Mesendoderm (in vitro differentiated cells): Measurements from ENCODE around the gene SDCCAG8.

Source experiments
- DNase-seq: peaks from one replicate; pipeline ENCODE4 v3.0.0; 2013
- H2AK5ac ChIP-seq: 2 replicates; pipeline ENCODE4 v1.6.1; 2013; ENCODE audit warnings: low read length, inconsistent platforms
- H2BK120ac ChIP-seq: 2 replicates; pipeline ENCODE4 v1.6.1; 2013; ENCODE audit warnings: low read depth, mild to moderate bottlenecking, low read length, moderate library complexity, mixed read lengths
- H2BK15ac ChIP-seq: replicated peaks from 2 replicates; pipeline ENCODE4 v1.6.1; 2013; ENCODE audit warnings: low read depth, mild to moderate bottlenecking, moderate library complexity
- H2BK5ac ChIP-seq: 2 replicates; pipeline ENCODE4 v1.6.1; 2013; ENCODE audit warnings: low read length, inconsistent platforms
- H3K18ac ChIP-seq: 2 replicates; pipeline ENCODE4 v1.6.1; 2013; ENCODE audit warnings: mild to moderate bottlenecking, low read length, mixed read lengths
- H3K23ac ChIP-seq: one replicate; pipeline ENCODE4 v1.6.1; 2013; ENCODE audit warnings: low read length
- H3K27ac ChIP-seq: 2 replicates; pipeline ENCODE4 v1.5.1; 2013; ENCODE audit warnings: low read depth, mild to moderate bottlenecking, inconsistent platforms, low read length, moderate library complexity
- H3K27me3 ChIP-seq: 2 replicates; pipeline ENCODE4 v1.6.1; 2013; ENCODE audit warnings: low read length, control low read depth, mild to moderate bottlenecking, inconsistent platforms; ENCODE audit not compliant: insufficient read depth, poor library complexity
- H3K36me3 ChIP-seq: 2 replicates; pipeline ENCODE4 v1.6.1; 2013; ENCODE audit warnings: low read length, inconsistent platforms; ENCODE audit not compliant: control insufficient read depth, insufficient read depth
- H3K4ac ChIP-seq: one replicate; pipeline ENCODE4 v1.6.1; 2013; ENCODE audit warnings: low read depth, mild to moderate bottlenecking, low read length, moderate library complexity
- H3K4me1 ChIP-seq: 2 replicates; pipeline ENCODE4 v1.6.1; 2013; ENCODE audit warnings: low read depth, low read length, inconsistent platforms; ENCODE audit not compliant: control insufficient read depth
- H3K4me2 ChIP-seq: 2 replicates; pipeline ENCODE4 v1.6.1; 2013; ENCODE audit warnings: low read length
- H3K4me3 ChIP-seq: 2 replicates; pipeline ENCODE4 v1.5.1; 2013; ENCODE audit warnings: mild to moderate bottlenecking, low read length
- H3K56ac ChIP-seq: one replicate; pipeline ENCODE4 v1.6.1; 2013; ENCODE audit warnings: low read length
- H3K79me1 ChIP-seq: 2 replicates; pipeline ENCODE4 v1.6.1; 2013; ENCODE audit warnings: low read length, inconsistent platforms
- H3K79me2 ChIP-seq: 2 replicates; pipeline ENCODE4 v1.6.1; 2013; ENCODE audit warnings: mild to moderate bottlenecking, low read length; ENCODE audit not compliant: control insufficient read depth, insufficient read depth
- H3K9ac ChIP-seq: 2 replicates; pipeline ENCODE4 v1.6.1; 2013; ENCODE audit warnings: low read length, inconsistent platforms
- H4K5ac ChIP-seq: one replicate; pipeline ENCODE4 v1.6.1; 2013; ENCODE audit warnings: low read length
- H4K8ac ChIP-seq: one replicate; pipeline ENCODE4 v1.6.1; 2013; ENCODE audit warnings: low read depth, mild to moderate bottlenecking, control low read depth, low read length, moderate library complexity
- WGBS: extraction: QIAGEN DNeasy Blood & Tissue Kit; methylation state at CpG from one replicate; pipeline ENCODE4 v1.1.7; 2013; ENCODE audit warnings: low lambda C conversion rate, missing lambda C conversion rate; ENCODE audit not compliant: insufficient coverage; ENCODE audit errors: extremely low coverage; 5-methylcytosine and 5-hydroxymethylcytosine counted together

Gene SDCCAG8

GRCh38 chr1:243293941-243294722 is 38.3 kb downstream of the SDCCAG8 start:
- H3K27me3 ChIP-seq: no peaks in the 10 kb centered on the region
- no peak overlapping the region for H3K4me2 ChIP-seq
- no peak overlapping the region for H4K5ac ChIP-seq
- H3K18ac ChIP-seq: no peak overlapping the region
- H3K4me1 ChIP-seq: no peaks in the 10 kb centered on the region
- H3K4ac ChIP-seq: no peak overlapping the region
- no peak overlapping the region for H2BK5ac ChIP-seq
- no peaks in the 10 kb centered on the region for H3K36me3 ChIP-seq
- peak; percentile 10 for DNase-seq
- H4K8ac ChIP-seq: no peak overlapping the region
- H3K79me2 ChIP-seq: no peaks in the 10 kb centered on the region
- H3K23ac ChIP-seq: no peak overlapping the region
- H2BK120ac ChIP-seq: no peak overlapping the region
- H2BK15ac ChIP-seq: no peak overlapping the region
- no peak overlapping the region for H2AK5ac ChIP-seq
- no peak overlapping the region for H3K56ac ChIP-seq
- no peak overlapping the region for H3K27ac ChIP-seq
- no peak overlapping the region for H3K4me3 ChIP-seq
- no CpG with 5 or more reads among the region's 4 CpGs for WGBS
- H3K79me1 ChIP-seq: no peaks in the 10 kb centered on the region
- H3K9ac ChIP-seq: no peak overlapping the region

GRCh38 chr1:243294723-243295121 is 38.9 kb downstream of the SDCCAG8 start:
- no peaks in the 10 kb centered on the region for H3K4me1 ChIP-seq
- DNase-seq: no peak
- H3K23ac ChIP-seq: no peak overlapping the region
- H3K4me2 ChIP-seq: no peak overlapping the region
- no peak overlapping the region for H3K4ac ChIP-seq
- no peak overlapping the region for H4K5ac ChIP-seq
- no peaks in the 10 kb centered on the region for H3K79me1 ChIP-seq
- no peak overlapping the region for H3K9ac ChIP-seq
- H3K56ac ChIP-seq: no peak overlapping the region
- no peak overlapping the region for H2AK5ac ChIP-seq
- H2BK15ac ChIP-seq: no peak overlapping the region
- H2BK5ac ChIP-seq: no peak overlapping the region
- no peak overlapping the region for H3K4me3 ChIP-seq
- no peak overlapping the region for H2BK120ac ChIP-seq
- no peaks in the 10 kb centered on the region for H3K79me2 ChIP-seq
- no peaks in the 10 kb centered on the region for H3K36me3 ChIP-seq
- no peaks in the 10 kb centered on the region for H3K27me3 ChIP-seq
- H3K18ac ChIP-seq: no peak overlapping the region
- H4K8ac ChIP-seq: no peak overlapping the region
- H3K27ac ChIP-seq: no peak overlapping the region
- no CpG with 5 or more reads among the region's 3 CpGs for WGBS

GRCh38 chr1:243299069-243299468 is 43.2 kb downstream of the SDCCAG8 start:
- Histone ChIP-seq H2BK120ac (no peak overlapping the region), H4K8ac (no peak overlapping the region), H3K4me2 (no peak overlapping the region), H3K79me1 (no peaks in the 10 kb centered on the region), H4K5ac (no peak overlapping the region), H2AK5ac (no peak overlapping the region), H3K4ac (no peak overlapping the region), H3K23ac (no peak overlapping the region), H3K79me2 (no peaks in the 10 kb centered on the region), H3K56ac (no peak overlapping the region), H3K18ac (no peak overlapping the region), H3K4me3 (no peak overlapping the region), H2BK15ac (no peak overlapping the region), H3K4me1 (no peaks in the 10 kb centered on the region), H2BK5ac (no peak overlapping the region), H3K27me3 (no peaks in the 10 kb centered on the region), H3K27ac (no peak overlapping the region), H3K9ac (no peak overlapping the region), H3K36me3 (no peaks in the 10 kb centered on the region)
- no peak for DNase-seq
- no CpG with 5 or more reads among the region's 1 CpG for WGBS

- H3K23ac ChIP-seq: no peak overlapping the region
- no peaks in the 10 kb centered on the region for H3K27me3 ChIP-seq
- no peak overlapping the region for H2BK120ac ChIP-seq
- no peak overlapping the region for H3K27ac ChIP-seq
- no peaks in the 10 kb centered on the region for H3K4me1 ChIP-seq
- no peak overlapping the region for H3K4ac ChIP-seq
- no peak overlapping the region for H4K5ac ChIP-seq
- no peaks in the 10 kb centered on the region for H3K79me1 ChIP-seq
- H3K4me3 ChIP-seq: no peak overlapping the region
- no peak for DNase-seq
- no peak overlapping the region for H3K18ac ChIP-seq
- no peak overlapping the region for H3K9ac ChIP-seq
- H3K4me2 ChIP-seq: no peak overlapping the region
- H2BK5ac ChIP-seq: no peak overlapping the region
- no peak overlapping the region for H2AK5ac ChIP-seq
- no peak overlapping the region for H4K8ac ChIP-seq
- H2BK15ac ChIP-seq: no peak overlapping the region
- no peaks in the 10 kb centered on the region for H3K79me2 ChIP-seq
- H3K36me3 ChIP-seq: no peaks in the 10 kb centered on the region
- no peak overlapping the region for H3K56ac ChIP-seq
- WGBS: no CpG with 5 or more reads among the region's 2 CpGs
These were observed 45.2 kb downstream of the SDCCAG8 start for GRCh38 chr1:243301059-243301458.

- no peaks in the 10 kb centered on the region for H3K79me2 ChIP-seq
- no peak overlapping the region for H4K8ac ChIP-seq
- no peaks in the 10 kb centered on the region for H3K36me3 ChIP-seq
- H3K4ac ChIP-seq: no peak overlapping the region
- H3K27ac ChIP-seq: no peak overlapping the region
- no peaks in the 10 kb centered on the region for H3K27me3 ChIP-seq
- H3K4me3 ChIP-seq: no peak overlapping the region
- no peak overlapping the region for H3K4me2 ChIP-seq
- no peak overlapping the region for H2BK15ac ChIP-seq
- no peak overlapping the region for H3K18ac ChIP-seq
- H3K4me1 ChIP-seq: peaks cover 2% of the 10 kb centered on the region
- no peak overlapping the region for H3K9ac ChIP-seq
- H3K23ac ChIP-seq: no peak overlapping the region
- H3K79me1 ChIP-seq: no peaks in the 10 kb centered on the region
- H4K5ac ChIP-seq: no peak overlapping the region
- no peak overlapping the region for H2BK5ac ChIP-seq
- H2AK5ac ChIP-seq: no peak overlapping the region
- no CpG with 5 or more reads among the region's 1 CpG for WGBS
- H2BK120ac ChIP-seq: no peak overlapping the region
- no peak for DNase-seq
- H3K56ac ChIP-seq: no peak overlapping the region
These were observed 56.0 kb downstream of the SDCCAG8 start for GRCh38 chr1:243311809-243312208.
